IPS-NIHi7 (cell line): ENCODE data around the gene CEACAM5.

Experiments used
- DNase-seq: peaks from one replicate; pipeline ENCODE4 v3.0.0; 2012; ENCODE audit warnings: mixed read lengths; ENCODE audit errors: extremely low spot score

Gene CEACAM5

GRCh38 chr19:41708481-41708880 lies at the start of gene CEACAM5:
Gene CEACAM5 (plus strand): TSS chr19:41708626. CDS start chr19:41708732, 106 bp downstream.
- no peak for DNase-seq

GRCh38 chr19:41666075-41666474 lies 42.4 kb upstream of the CEACAM5 start:
- DNase-seq = no peak

GRCh38 chr19:41668315-41668714 lies 40.1 kb upstream of the CEACAM5 start:
- DNase-seq = no peak

- DNase-seq = no peak
These were observed 37.7 kb upstream of the CEACAM5 start for GRCh38 chr19:41670755-41671154.

- DNase-seq = no peak
These were observed 36.9 kb upstream of the CEACAM5 start for GRCh38 chr19:41671486-41671885.

- DNase-seq = no peak
These were observed 26.0 kb upstream of the CEACAM5 start for GRCh38 chr19:41682437-41682836.

GRCh38 chr19:41687419-41687818 lies 21.0 kb upstream of the CEACAM5 start:
- no peak for DNase-seq

- no peak for DNase-seq
These were observed 20.3 kb upstream of the CEACAM5 start, which contains the start of gene CEACAM7 for GRCh38 chr19:41688098-41688497. Gene CEACAM7 (minus strand): TSS chr19:41688270. CDS start chr19:41688165, 105 bp downstream.

- no peak for DNase-seq
These were observed 19.7 kb upstream of the CEACAM5 start for GRCh38 chr19:41688687-41689086.

GRCh38 chr19:41689993-41690800 lies 18.2 kb upstream of the CEACAM5 start:
- DNase-seq = no peak

- no peak for DNase-seq
These were observed 17.7 kb upstream of the CEACAM5 start for GRCh38 chr19:41690801-41691065.

- DNase-seq = peak; percentile 71
These were observed 17.0 kb upstream of the CEACAM5 start for GRCh38 chr19:41691268-41691970.

GRCh38 chr19:41694196-41694595 lies 14.2 kb upstream of the CEACAM5 start:
- no peak for DNase-seq

GRCh38 chr19:41694831-41695635 lies 13.4 kb upstream of the CEACAM5 start:
- no peak for DNase-seq

- no peak for DNase-seq
These were observed 12.7 kb upstream of the CEACAM5 start for GRCh38 chr19:41695745-41696144.

GRCh38 chr19:41696402-41697197 lies 11.8 kb upstream of the CEACAM5 start:
- peak; percentile 23 for DNase-seq

GRCh38 chr19:41697198-41697855 lies 11.1 kb upstream of the CEACAM5 start:
- DNase-seq = no peak

- no peak for DNase-seq
These were observed 9.6 kb upstream of the CEACAM5 start for GRCh38 chr19:41698746-41699230.

GRCh38 chr19:41699231-41699967 lies 9.0 kb upstream of the CEACAM5 start:
- no peak for DNase-seq

- DNase-seq = no peak
These were observed 8.5 kb upstream of the CEACAM5 start for GRCh38 chr19:41699968-41700323.
